Suprapubic skin (tissue), 4 donors: ENCODE results near the gene ATP6AP1. TPM values are rescaled to one million over a fixed set of nuclear protein-coding genes. Genes with fewer than 3 reads are reported as not detected.
A peak's percentile ranks its signal among the peaks of the same experiment; 100 is the strongest.

ENCODE experiments used
- DNase-seq, 2 donors: peaks; one replicate each; pipeline ENCODE4 v3.0.0-alpha.2; 2019; ENCODE audit warnings: low spot score in 2 of 2
- H3K27ac ChIP-seq: fragments of 200-600 bp; sonication (generic); one replicate; pipeline ENCODE4 v1.5.1; 2019
- H3K27me3 ChIP-seq: fragments of 200-600 bp; sonication (generic); one replicate; pipeline ENCODE4 v1.5.1; 2019
- H3K36me3 ChIP-seq: fragments of 200-600 bp; sonication (generic); one replicate; pipeline ENCODE4 v1.5.1; 2019
- H3K4me1 ChIP-seq: fragments of 200-600 bp; sonication (generic); one replicate; pipeline ENCODE4 v1.5.1; 2019
- H3K4me3 ChIP-seq: fragments of 200-600 bp; sonication (generic); one replicate; pipeline ENCODE4 v1.5.1; 2019; ENCODE audit warnings: mild to moderate bottlenecking
- H3K9me3 ChIP-seq: fragments of 200-600 bp; sonication (generic); one replicate; pipeline ENCODE4 v1.5.1; 2019
- EP300 ChIP-seq: sonication (generic); formaldehyde crosslinking; IDR thresholded peaks from one replicate; pipeline ENCODE4 v1.6.1; 2017; ENCODE audit warnings: antibody characterized with exemption
- POLR2A ChIP-seq, 2 donors: fragments of 450-650 bp; IDR thresholded peaks; one replicate each; pipeline ENCODE4 v1.6.1; 2017; ENCODE audit warnings: antibody characterized with exemption in 2 of 2, mild to moderate bottlenecking in 2 of 2, moderate library complexity in 2 of 2
- POLR2AphosphoS5 ChIP-seq, 3 donors: sonication (generic); formaldehyde crosslinking; IDR thresholded peaks; one replicate each; pipeline ENCODE4 v1.6.1; 2017; ENCODE audit warnings: antibody characterized with exemption in 3 of 3
- WGBS: methylation state at CpG from one replicate; pipeline ENCODE4 v1.1.5; 2018; 5-methylcytosine and 5-hydroxymethylcytosine counted together
- total RNA-seq, 4 donors: library from RNA; depleted of rRNA; stranded (reverse); fragments of >200 nt; gene quantifications; one replicate each; pipeline ENCODE4 v1.1.0, GENCODE V29; 2016
- TF ChIP-seq, protein P1 (sequence below), 2 donors: fragments of 200-600 bp in 1 of 2; fragments of 450-650 bp in 1 of 2; sonication (generic) in 1 of 2; IDR thresholded peaks; one replicate each; pipeline ENCODE4 v1.5.1; 2016 to 2019; ENCODE audit warnings: antibody characterized with exemption in 2 of 2, mild to moderate bottlenecking in 1 of 2, moderate library complexity in 1 of 2

ATP6AP1 gene
- total RNA-seq, 4 donors from 2014 or later = 47.0 to 64.4 (median 60.0) TPM

DNA sequence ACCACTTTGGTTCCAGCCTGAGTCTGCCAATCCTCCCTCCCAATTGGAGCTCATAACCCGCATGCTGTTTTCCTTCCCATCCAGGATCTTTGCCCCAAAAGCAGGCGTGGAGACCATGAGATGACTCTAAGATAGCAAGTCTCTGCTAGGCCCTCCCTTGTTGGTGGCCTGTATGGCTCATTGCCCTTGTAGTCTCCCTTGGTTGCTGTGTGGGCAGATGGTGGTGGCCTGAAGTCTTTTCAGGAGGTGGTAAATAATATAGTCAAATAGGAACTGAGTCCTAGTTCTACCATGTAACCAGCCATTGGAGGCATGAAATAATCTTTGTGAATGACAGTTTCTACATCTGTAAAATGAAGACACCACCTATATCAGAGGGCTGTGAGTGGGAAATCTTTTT, 1.2 kb downstream of the ATP6AP1 start:
- no peak overlapping the region for H3K27ac ChIP-seq
- H3K9me3 ChIP-seq = no peaks in the 10 kb centered on the region
- no peak for DNase-seq
- peak overlapping the region; percentile 69 for H3K4me3 ChIP-seq
- TF ChIP-seq POLR2AphosphoS5 (IDR thresholded peaks at IDR 0.05) = no peak
- peaks cover 20% of the 10 kb centered on the region for H3K4me1 ChIP-seq
- H3K27me3 ChIP-seq = no peaks in the 10 kb centered on the region
- 88% methylated on average over 2 of the region's 2 CpGs for WGBS
- H3K36me3 ChIP-seq = peaks cover 26% of the 10 kb centered on the region

DNA sequence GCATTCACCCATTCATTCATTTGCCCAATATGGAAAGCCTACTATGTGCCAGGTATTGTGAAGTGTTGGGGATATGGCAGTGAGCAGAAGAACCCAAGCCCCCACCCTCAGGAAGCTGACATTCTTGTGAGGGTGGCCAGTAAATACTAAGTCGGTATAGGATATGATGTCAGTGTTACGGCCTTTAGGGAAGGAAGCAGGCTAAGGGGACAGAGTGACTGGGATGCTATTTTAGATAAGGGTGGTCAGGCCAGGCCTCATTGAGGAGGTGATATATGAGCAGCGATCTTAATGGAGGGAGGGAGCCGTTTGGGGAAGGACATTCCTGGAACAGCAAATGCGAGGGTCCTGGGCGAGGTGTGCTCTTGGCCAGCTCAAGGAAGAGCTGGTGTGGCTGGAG, 2.0 kb downstream of the ATP6AP1 start:
- Histone ChIP-seq H3K27ac (no peak overlapping the region), H3K4me3 (no peak overlapping the region), H3K4me1 (peaks cover 20% of the 10 kb centered on the region), H3K27me3 (no peaks in the 10 kb centered on the region), H3K36me3 (peaks cover 34% of the 10 kb centered on the region), H3K9me3 (no peaks in the 10 kb centered on the region)
- 77% methylated on average over 6 of the region's 6 CpGs for WGBS
- DNase-seq = no peak
- TF ChIP-seq, protein P1, sequence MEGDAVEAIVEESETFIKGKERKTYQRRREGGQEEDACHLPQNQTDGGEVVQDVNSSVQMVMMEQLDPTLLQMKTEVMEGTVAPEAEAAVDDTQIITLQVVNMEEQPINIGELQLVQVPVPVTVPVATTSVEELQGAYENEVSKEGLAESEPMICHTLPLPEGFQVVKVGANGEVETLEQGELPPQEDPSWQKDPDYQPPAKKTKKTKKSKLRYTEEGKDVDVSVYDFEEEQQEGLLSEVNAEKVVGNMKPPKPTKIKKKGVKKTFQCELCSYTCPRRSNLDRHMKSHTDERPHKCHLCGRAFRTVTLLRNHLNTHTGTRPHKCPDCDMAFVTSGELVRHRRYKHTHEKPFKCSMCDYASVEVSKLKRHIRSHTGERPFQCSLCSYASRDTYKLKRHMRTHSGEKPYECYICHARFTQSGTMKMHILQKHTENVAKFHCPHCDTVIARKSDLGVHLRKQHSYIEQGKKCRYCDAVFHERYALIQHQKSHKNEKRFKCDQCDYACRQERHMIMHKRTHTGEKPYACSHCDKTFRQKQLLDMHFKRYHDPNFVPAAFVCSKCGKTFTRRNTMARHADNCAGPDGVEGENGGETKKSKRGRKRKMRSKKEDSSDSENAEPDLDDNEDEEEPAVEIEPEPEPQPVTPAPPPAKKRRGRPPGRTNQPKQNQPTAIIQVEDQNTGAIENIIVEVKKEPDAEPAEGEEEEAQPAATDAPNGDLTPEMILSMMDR (IDR thresholded peaks at IDR 0.05) = no peak
- TF ChIP-seq EP300 = no peak
- TF ChIP-seq POLR2AphosphoS5 (IDR thresholded peaks at IDR 0.05) = no peak
- TF ChIP-seq POLR2A (IDR thresholded peaks at IDR 0.05) = no peak

DNA sequence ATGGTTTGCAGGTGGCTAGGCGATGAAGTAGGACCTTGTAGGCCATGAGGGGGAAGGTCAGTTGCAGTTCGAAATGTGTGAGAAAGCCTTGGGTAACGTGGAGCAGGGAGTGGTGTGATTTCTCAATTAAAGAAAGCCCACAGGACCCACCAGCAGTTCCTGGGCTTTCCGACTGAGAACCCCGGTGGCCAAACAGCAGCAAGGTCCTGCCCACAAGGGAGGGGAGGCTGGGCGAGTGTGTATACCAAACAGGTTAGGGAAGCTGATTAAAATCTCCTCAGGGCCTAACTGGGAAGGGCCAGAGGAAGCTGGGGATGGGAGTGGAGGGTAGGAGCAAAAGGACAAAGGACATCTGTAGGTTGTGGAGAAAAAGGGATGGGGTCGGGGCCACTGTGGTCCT, 2.4 kb downstream of the ATP6AP1 start:
- 65% methylated on average over 7 of the region's 7 CpGs for WGBS
- Histone ChIP-seq H3K27me3 (no peaks in the 10 kb centered on the region), H3K4me3 (no peak overlapping the region), H3K36me3 (peaks cover 35% of the 10 kb centered on the region), H3K27ac (no peak overlapping the region), H3K4me1 (peaks cover 20% of the 10 kb centered on the region), H3K9me3 (no peaks in the 10 kb centered on the region)
- TF ChIP-seq, protein P1 (IDR thresholded peaks at IDR 0.05) = no peak
- TF ChIP-seq EP300 = no peak
- no peak for TF ChIP-seq POLR2A (IDR thresholded peaks at IDR 0.05)
- no peak for TF ChIP-seq POLR2AphosphoS5 (IDR thresholded peaks at IDR 0.05)
- peak in 1 of 2 donors; percentile 61 for DNase-seq

DNA sequence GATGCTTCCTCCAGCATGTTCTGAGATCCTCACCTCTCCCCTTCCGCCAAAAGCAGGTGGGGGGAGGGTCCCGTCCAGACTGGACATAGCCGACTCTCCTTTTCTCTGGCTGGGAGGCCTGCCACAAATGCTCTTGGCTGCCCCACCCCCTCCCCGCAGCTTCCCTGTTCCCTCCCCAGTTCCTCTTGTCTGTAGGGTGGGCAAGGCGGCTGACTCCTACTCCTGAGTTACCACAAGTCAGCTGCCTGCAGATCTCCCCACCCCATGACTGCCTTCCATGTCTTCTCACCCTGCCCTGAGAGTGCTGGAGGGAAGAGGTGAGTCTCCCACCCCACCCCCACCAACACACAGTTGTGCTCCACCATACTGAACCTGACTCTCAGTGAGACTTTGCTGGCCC, 2.9 kb downstream of the ATP6AP1 start:
- H3K27ac ChIP-seq = no peak overlapping the region
- WGBS = 65% methylated on average over 5 of the region's 5 CpGs
- no peaks in the 10 kb centered on the region for H3K9me3 ChIP-seq
- peaks cover 35% of the 10 kb centered on the region for H3K36me3 ChIP-seq
- no peak for DNase-seq
- H3K4me3 ChIP-seq = no peak overlapping the region
- no peaks in the 10 kb centered on the region for H3K27me3 ChIP-seq
- H3K4me1 ChIP-seq = peaks cover 20% of the 10 kb centered on the region
- TF ChIP-seq EP300 (no peak), POLR2AphosphoS5 (IDR thresholded peaks at IDR 0.05) (no peak)
- TF ChIP-seq, protein P1 (IDR thresholded peaks at IDR 0.05) = no peak

GRCh38 chrX:154432210-154432609, 3.7 kb downstream of the ATP6AP1 start:
- Histone ChIP-seq H3K27me3 (no peaks in the 10 kb centered on the region), H3K27ac (no peak overlapping the region), H3K4me3 (no peak overlapping the region), H3K36me3 (peaks cover 35% of the 10 kb centered on the region), H3K9me3 (no peaks in the 10 kb centered on the region), H3K4me1 (peaks cover 20% of the 10 kb centered on the region)
- TF ChIP-seq, protein P1 (IDR thresholded peaks at IDR 0.05) = no peak
- no peak for TF ChIP-seq POLR2AphosphoS5 (IDR thresholded peaks at IDR 0.05)
- TF ChIP-seq POLR2A (IDR thresholded peaks at IDR 0.05) = no peak
- no peak for TF ChIP-seq EP300
- DNase-seq = no peak
- 85% methylated on average over 4 of the region's 8 CpGs for whole genome bisulfite sequencing

- Histone ChIP-seq H3K27ac (no peak overlapping the region), H3K36me3 (peaks cover 35% of the 10 kb centered on the region), H3K9me3 (no peaks in the 10 kb centered on the region), H3K4me1 (peaks cover 27% of the 10 kb centered on the region), H3K27me3 (no peaks in the 10 kb centered on the region), H3K4me3 (no peak overlapping the region)
- 91% methylated on average over 6 of the region's 7 CpGs for WGBS
- no peak for TF ChIP-seq EP300
- TF ChIP-seq POLR2AphosphoS5 (IDR thresholded peaks at IDR 0.05) = no peak
- no peak for TF ChIP-seq POLR2A (IDR thresholded peaks at IDR 0.05)
- TF ChIP-seq, protein P1 (IDR thresholded peaks at IDR 0.05) = no peak
- no peak for DNase-seq
Measured at GRCh38 chrX:154433605-154434004, 5.1 kb downstream of the ATP6AP1 start.
